Small intestine (tissue), 7 donors: Measurements from ENCODE around the gene HRC. TPM values are rescaled to one million over a fixed set of nuclear protein-coding genes. Genes with fewer than 3 reads are reported as not detected.

ENCODE experiments used
- DNase-seq, 2 donors: peaks; one replicate each; pipeline versions ENCODE4 v3.0.0 to v3.0.0-alpha.2; 2013
- FAIRE-seq: peaks from 2 replicates; lab custom pipeline; 2012; peaks lifted over from hg19 to GRCh38; lab: Jason Lieb, UNC
- H3K27ac ChIP-seq, 3 donors: one replicate each; pipeline ENCODE4 v1.5.1; 2013; ENCODE audit warnings: low read length in 2 of 3, mild to moderate bottlenecking in 2 of 3, control low read depth in 1 of 3, inconsistent platforms in 1 of 3, low read depth in 1 of 3, moderate library complexity in 1 of 3
- H3K27me3 ChIP-seq, 3 donors: one replicate each; pipeline ENCODE4 v1.6.1; 2013; ENCODE audit warnings: low read length in 3 of 3, inconsistent platforms in 1 of 3; ENCODE audit not compliant: control insufficient read depth in 3 of 3, insufficient read depth in 3 of 3
- H3K36me3 ChIP-seq, 3 donors: one replicate each; pipeline ENCODE4 v1.6.1; 2013; ENCODE audit warnings: low read length in 3 of 3, inconsistent platforms in 1 of 3, low read depth in 1 of 3, mild to moderate bottlenecking in 1 of 3, moderate library complexity in 1 of 3; ENCODE audit not compliant: control insufficient read depth in 3 of 3, insufficient read depth in 2 of 3
- H3K4me1 ChIP-seq, 3 donors: one replicate each; pipeline ENCODE4 v1.6.1; 2013; ENCODE audit warnings: low read length in 2 of 3, inconsistent platforms in 1 of 3, low read depth in 1 of 3, mild to moderate bottlenecking in 1 of 3, moderate library complexity in 1 of 3; ENCODE audit not compliant: control insufficient read depth in 3 of 3, insufficient read depth in 2 of 3
- H3K4me3 ChIP-seq, 3 donors: one replicate each; pipeline ENCODE4 v1.5.1; 2013; ENCODE audit warnings: low read length in 3 of 3, control low read depth in 1 of 3, inconsistent platforms in 1 of 3, low read depth in 1 of 3, mild to moderate bottlenecking in 1 of 3, moderate library complexity in 1 of 3
- H3K9me3 ChIP-seq, 2 donors: one replicate each; pipeline ENCODE4 v1.6.1; 2013; ENCODE audit warnings: low read depth in 1 of 2, low read length in 1 of 2; ENCODE audit not compliant: control insufficient read depth in 2 of 2, insufficient read depth in 1 of 2
- WGBS, 3 donors: extraction: QIAGEN DNeasy Blood & Tissue Kit; methylation state at CpG; one replicate each; pipeline ENCODE4 v1.1.7; 2013; 5-methylcytosine and 5-hydroxymethylcytosine counted together
- polyA plus RNA-seq, 4 donors: library from polyadenylated mRNA; stranded (reverse) in 3 of 4; unstranded in 1 of 4; fragments of 200-250 nt in 3 of 4; fragments of 120-200 nt in 1 of 4; gene quantifications; one replicate each; pipeline versions ENCODE4 v1.2.1 to v1.2.3, GENCODE V29; 2013
- donor health status: healthy with polysubstance abuse.
- donor health status: control.
- donor health status: control.
- donor health status: Bipolar disorder and iron deficiency.
- donor health status: healthy.

HRC gene
- polyA plus RNA-seq, 4 donors: 0.67 to 2.6 (median 2.0) TPM

DNA sequence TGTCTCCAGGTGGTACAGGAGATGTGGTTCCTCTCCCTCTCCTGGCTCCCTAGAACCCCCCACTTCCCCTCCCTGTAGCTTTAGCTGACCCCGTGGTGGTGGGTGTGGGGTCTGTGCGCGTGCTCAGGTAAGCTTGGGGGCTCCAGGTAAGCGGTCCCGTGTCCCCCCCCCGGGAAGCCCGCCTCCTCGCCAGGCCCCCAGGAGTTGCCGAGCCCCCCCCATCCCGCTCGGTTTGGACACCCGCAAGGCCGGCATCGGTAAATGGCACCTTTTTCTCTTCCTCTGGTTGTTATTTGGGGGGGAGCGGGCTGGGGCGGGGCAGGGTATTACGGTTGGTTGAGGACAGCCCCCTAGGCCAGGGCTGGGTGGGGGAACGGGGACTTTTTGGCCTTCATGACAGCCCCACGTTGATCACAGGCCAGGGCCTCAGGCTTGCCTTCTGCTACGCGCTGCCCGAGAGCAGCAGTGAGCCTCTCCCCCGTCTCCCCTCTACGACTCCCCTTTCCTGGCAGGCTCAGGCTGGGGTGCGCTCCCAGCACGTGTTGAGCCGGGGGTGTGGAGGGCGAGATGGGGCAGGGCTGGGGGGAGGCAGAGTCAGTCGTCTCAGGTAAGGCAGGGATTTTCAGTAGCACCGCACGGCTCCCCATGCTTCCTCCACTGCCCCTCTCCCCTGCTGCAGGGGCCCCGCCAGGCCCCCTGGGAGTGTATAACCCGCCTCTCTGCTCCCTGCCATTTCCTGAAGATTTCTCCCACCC is 51.7 kb downstream of the HRC start:
- Histone ChIP-seq H3K36me3 (peaks cover 24 to 97% (median 33%) of the 10 kb centered on the region in 3 donors), H3K27me3 (no peaks in the 10 kb centered on the region), H3K27ac (no peak overlapping the region), H3K4me3 (no peak overlapping the region), H3K9me3 (no peaks in the 10 kb centered on the region), H3K4me1 (no peaks in the 10 kb centered on the region)
- DNase-seq: no peak
- 88 to 90% (median 89%) methylated on average over 27 to 33 of the region's 33 CpGs for WGBS, 3 donors
- no peak for FAIRE-seq

DNA sequence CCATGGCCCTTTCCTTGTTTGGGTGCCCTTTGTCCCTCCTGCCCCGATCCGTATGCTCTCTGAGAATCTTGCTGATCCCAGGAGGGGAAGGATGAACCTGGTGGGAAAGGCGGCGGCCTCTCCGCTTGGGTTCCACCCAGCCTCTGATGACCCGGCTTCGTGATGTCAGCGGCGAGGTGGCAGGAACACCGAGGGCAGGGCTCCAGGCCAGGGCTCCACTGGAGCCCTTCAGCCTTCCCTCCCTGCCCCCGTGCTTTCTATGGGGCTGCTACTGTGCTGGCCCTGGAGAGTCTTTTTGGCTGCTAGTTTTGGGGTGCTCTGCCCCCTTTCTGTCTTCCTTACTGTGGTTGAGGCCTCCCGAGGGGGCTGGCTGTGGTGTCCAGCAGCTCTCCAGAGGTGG is 52.9 kb downstream of the HRC start:
- Histone ChIP-seq H3K36me3 (peaks cover 25 to 97% (median 30%) of the 10 kb centered on the region in 3 donors), H3K27ac (no peak overlapping the region), H3K4me3 (no peak overlapping the region), H3K4me1 (no peaks in the 10 kb centered on the region), H3K9me3 (no peaks in the 10 kb centered on the region), H3K27me3 (no peaks in the 10 kb centered on the region)
- 86 to 92% (median 88%) methylated on average over 12 of the region's 12 CpGs for WGBS, 3 donors
- no peak for FAIRE-seq
- DNase-seq: no peak

Other genes starting within 250 kb of the HRC start
- 10 to 100 TPM in 2 of 4 donors, 1 to 10 TPM in 2; 2.9 to 36.2 (median 13.8) TPM for gene DHDH, start 221.7 kb downstream of the HRC start, polyA plus RNA-seq
- 100 to 1,000 TPM; 138 to 199 (median 162) TPM for gene BAX, start 200.5 kb downstream of the HRC start, polyA plus RNA-seq
- gene FTL, start 190.1 kb downstream of the HRC start, polyA plus RNA-seq: 1,000 to 10,000 TPM; 4,142 to 9,292 (median 8,268) TPM
- 10 to 100 TPM; 16.2 to 40.0 (median 25.0) TPM for gene GYS1, start 162.1 kb downstream of the HRC start, polyA plus RNA-seq
- gene RUVBL2, start 161.5 kb downstream of the HRC start, polyA plus RNA-seq: 100 to 1,000 TPM in 1 of 4 donors, 10 to 100 TPM in 3; 45.4 to 108 (median 57.3) TPM
- 10 to 100 TPM in 1 of 4 donors, 1 to 10 TPM in 2, under 1 TPM in 1; 0.12 to 40.5 (median 5.2) TPM for gene LHB, start 138.3 kb downstream of the HRC start, polyA plus RNA-seq
- not detected for gene CGB3, start 131.1 kb downstream of the HRC start, polyA plus RNA-seq
- not detected for gene CGB2, start 123.5 kb downstream of the HRC start, polyA plus RNA-seq
- gene CGB1, start 118.5 kb downstream of the HRC start, polyA plus RNA-seq: not detected
- gene CGB5, start 111.5 kb downstream of the HRC start, polyA plus RNA-seq: under 1 TPM in 1 of 4 donors, not detected in 3; 0.09 TPM
- not detected for gene CGB8, start 106.3 kb downstream of the HRC start, polyA plus RNA-seq
- gene CGB7, start 97.6 kb downstream of the HRC start, polyA plus RNA-seq: under 1 TPM in 2 of 4 donors, not detected in 2; 0.03 to 0.13 TPM
- under 1 TPM in 1 of 4 donors, not detected in 3; 0.34 TPM for gene NTF4, start 90.6 kb downstream of the HRC start, polyA plus RNA-seq
- gene KCNA7, start 82.7 kb downstream of the HRC start, polyA plus RNA-seq: under 1 TPM in 1 of 4 donors, not detected in 3; 0.03 TPM
- 100 to 1,000 TPM; 159 to 237 (median 223) TPM for gene SNRNP70, start 69.9 kb downstream of the HRC start, polyA plus RNA-seq
- 10 to 100 TPM in 2 of 4 donors, 1 to 10 TPM in 2; 7.7 to 21.9 (median 14.5) TPM for gene LIN7B, start 41.0 kb downstream of the HRC start, polyA plus RNA-seq
- gene C19orf73, start 36.3 kb downstream of the HRC start, polyA plus RNA-seq: 1 to 10 TPM; 1.4 to 7.6 (median 4.4) TPM
- 10 to 100 TPM in 3 of 4 donors, 1 to 10 TPM in 1; 2.8 to 48.6 (median 30.1) TPM for gene PPFIA3, start 35.9 kb downstream of the HRC start, polyA plus RNA-seq
- gene TRPM4, start 2.4 kb upstream of the HRC start, polyA plus RNA-seq: 100 to 1,000 TPM in 2 of 4 donors, 10 to 100 TPM in 2; 15.8 to 298 (median 92.6) TPM
- 1 to 10 TPM in 1 of 4 donors, under 1 TPM in 2, not detected in 1; 0.27 to 1.4 (median 0.34) TPM for gene SLC6A16, start 169.8 kb upstream of the HRC start, polyA plus RNA-seq
- 10 to 100 TPM in 1 of 4 donors, 1 to 10 TPM in 3; 2.7 to 11.6 (median 6.9) TPM for gene CD37, start 180.0 kb upstream of the HRC start, polyA plus RNA-seq
- 10 to 100 TPM in 2 of 4 donors, 1 to 10 TPM in 2; 1.8 to 17.2 (median 8.8) TPM for gene TEAD2, start 207.0 kb upstream of the HRC start, polyA plus RNA-seq
- gene DKKL1, start 208.5 kb upstream of the HRC start, polyA plus RNA-seq: under 1 TPM in 2 of 4 donors, not detected in 2; 0.19 to 0.66 TPM
- not detected for gene KASH5, start 232.9 kb upstream of the HRC start, polyA plus RNA-seq